Ishikawa (cell line): ENCODE results near the gene PPP1R1C.

Experiments
- EGR1 ChIP-seq: IDR thresholded peaks from 2 replicates; pipeline ENCODE4 v1.6.1; 2012
- EP300 ChIP-seq: IDR thresholded peaks from 2 replicates; pipeline ENCODE4 v1.6.1; 2012; ENCODE audit warnings: borderline replicate concordance
- FOXM1 ChIP-seq: IDR thresholded peaks from 2 replicates; pipeline ENCODE4 v1.6.1; 2012; ENCODE audit warnings: low read depth, borderline replicate concordance
- RAD21 ChIP-seq: IDR thresholded peaks from 2 replicates; pipeline ENCODE4 v1.6.1; 2012; ENCODE audit warnings: low read depth
- REST ChIP-seq: IDR thresholded peaks from 2 replicates; pipeline ENCODE4 v1.6.1; 2012; ENCODE audit warnings: low read depth, mild to moderate bottlenecking
- YY1 ChIP-seq: IDR thresholded peaks from 2 replicates; pipeline ENCODE4 v1.6.1; 2012; ENCODE audit warnings: low read depth

DNA sequence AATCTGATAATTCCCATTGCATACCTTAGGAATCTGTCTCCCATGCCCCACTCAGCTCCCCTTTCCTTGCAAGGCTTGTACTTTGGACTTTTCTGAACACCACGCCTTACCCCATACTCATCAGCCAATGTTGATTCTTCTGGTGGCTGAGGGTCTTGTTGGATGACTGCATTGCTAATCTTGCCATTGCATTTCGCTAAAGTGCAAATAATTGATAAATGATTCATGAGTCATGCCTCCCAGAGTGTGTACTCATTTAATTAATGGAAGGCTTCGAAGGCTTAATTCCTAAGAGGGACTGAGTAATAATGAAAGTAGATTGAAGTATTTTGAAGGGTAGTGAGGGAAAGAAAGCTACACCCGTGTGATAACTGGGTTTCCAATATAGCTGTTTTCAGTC is 28.0 kb upstream of the PPP1R1C start:
- TF ChIP-seq REST (no peak), EGR1 (no peak), EP300 (no peak), RAD21 (no peak), YY1 (no peak), FOXM1 (no peak)
